ENCODE measurements around the gene CLEC17A.

CLEC17A gene

GRCh38 chr19:14655726-14656125, 72.8 kb downstream of the CLEC17A start:
- peak; percentile 12 for DNase-seq

GRCh38 chr19:14659874-14660489, 77.1 kb downstream of the CLEC17A start:
- no peak for DNase-seq

- peak; percentile 90 for DNase-seq
Measured at GRCh38 chr19:14661372-14661924, 78.6 kb downstream of the CLEC17A start.
